ENCODE measurements around the gene CST3.

- TF ChIP-seq ZNF274 (IDR thresholded peaks at IDR 0.05; ENCODE audit: low read length) (no peak), ZNF274 (tag by site-specific recombination; IDR thresholded peaks at IDR 0.05; ENCODE audit: borderline replicate concordance) (no peak), MEIS1 (CRISPR knock-in tag; IDR thresholded peaks at IDR 0.05; ENCODE audit: borderline replicate concordance) (no peak), ZNF16 (tag by site-specific recombination; IDR thresholded peaks at IDR 0.05; ENCODE audit: low read depth) (no peak)
- TF ChIP-seq, protein P1, sequence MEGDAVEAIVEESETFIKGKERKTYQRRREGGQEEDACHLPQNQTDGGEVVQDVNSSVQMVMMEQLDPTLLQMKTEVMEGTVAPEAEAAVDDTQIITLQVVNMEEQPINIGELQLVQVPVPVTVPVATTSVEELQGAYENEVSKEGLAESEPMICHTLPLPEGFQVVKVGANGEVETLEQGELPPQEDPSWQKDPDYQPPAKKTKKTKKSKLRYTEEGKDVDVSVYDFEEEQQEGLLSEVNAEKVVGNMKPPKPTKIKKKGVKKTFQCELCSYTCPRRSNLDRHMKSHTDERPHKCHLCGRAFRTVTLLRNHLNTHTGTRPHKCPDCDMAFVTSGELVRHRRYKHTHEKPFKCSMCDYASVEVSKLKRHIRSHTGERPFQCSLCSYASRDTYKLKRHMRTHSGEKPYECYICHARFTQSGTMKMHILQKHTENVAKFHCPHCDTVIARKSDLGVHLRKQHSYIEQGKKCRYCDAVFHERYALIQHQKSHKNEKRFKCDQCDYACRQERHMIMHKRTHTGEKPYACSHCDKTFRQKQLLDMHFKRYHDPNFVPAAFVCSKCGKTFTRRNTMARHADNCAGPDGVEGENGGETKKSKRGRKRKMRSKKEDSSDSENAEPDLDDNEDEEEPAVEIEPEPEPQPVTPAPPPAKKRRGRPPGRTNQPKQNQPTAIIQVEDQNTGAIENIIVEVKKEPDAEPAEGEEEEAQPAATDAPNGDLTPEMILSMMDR (tag by site-specific recombination; IDR thresholded peaks at IDR 0.05) = no peak
These were observed 12.4 kb downstream of the CST3 start for GRCh38 chr20:23625236-23625964.
